NCI-H1930 (cell line): ENCODE measurements around the gene PTPRS.

Source experiments
- DNase-seq, 2 experiments: peaks; one replicate each; lab custom pipeline; 2025; lab: John Stamatoyannopoulos, UW

The PTPRS gene

DNA sequence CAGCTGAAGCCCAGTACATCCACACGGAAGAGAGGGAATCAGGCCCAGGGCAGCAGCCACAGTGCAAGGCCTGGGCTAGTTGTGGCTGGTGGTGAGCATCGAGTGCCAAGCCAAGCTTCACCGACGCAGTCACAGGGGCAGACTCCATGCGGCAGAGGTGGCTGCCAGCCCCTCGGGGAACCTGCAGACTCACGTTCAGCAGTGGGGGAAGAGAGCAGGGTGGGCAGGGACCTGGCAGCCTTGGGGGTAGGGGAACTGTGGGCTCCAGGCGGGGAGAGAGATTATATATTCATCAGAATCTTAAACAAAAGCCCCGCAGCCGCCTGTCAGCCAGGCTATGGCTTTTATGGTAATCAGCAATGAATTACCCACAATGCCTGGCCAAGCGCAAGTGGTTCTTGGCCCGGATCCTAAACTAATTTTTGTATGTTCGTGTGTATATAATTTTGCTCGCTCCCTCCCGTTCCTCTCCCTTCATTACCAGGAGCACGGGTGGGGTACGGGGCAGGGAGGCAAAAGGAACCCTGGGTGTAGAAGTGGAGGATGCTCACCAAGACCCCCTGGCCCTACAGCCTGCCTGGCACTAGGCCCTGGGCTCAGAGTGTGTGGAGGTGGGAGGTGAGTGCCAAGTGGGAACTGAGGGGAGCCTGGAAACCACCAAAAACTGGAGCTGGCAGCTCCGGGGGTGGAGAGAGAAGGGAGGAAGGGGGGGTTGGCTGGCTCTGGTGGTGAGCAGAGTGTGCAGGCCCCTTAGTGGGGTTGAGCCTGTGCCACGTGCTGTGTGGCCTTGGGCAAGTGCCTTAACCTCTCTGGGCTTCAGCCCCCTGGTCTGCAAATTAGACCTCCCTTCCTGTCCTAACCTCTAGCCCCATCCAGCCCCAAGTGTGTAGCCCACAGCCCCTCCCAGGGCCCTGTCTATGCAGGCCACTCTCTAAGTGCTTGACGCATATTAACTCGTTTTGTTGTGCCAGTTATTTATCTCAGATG, 31.9 kb downstream of the PTPRS start:
- no peak for DNase-seq

DNA sequence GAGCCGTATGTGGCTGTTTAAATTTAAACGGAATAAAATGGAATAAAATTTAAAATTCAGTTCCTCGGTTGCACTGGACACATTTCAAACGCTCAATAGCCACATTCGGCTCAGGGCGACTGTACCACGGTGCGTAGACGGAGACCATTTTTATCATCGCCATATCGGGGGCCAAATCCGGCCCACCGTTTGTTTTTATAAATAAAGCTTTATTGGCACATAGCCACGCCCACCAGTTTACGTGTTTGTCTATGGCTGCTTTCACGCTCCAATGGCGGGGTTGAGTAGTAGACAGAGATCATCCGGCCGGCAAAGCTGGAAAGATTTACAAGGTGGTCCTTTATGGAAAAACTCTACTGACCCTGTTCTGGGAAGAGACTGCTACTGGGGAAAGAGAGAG, 33.0 kb downstream of the PTPRS start:
- no peak for DNase-seq

DNA sequence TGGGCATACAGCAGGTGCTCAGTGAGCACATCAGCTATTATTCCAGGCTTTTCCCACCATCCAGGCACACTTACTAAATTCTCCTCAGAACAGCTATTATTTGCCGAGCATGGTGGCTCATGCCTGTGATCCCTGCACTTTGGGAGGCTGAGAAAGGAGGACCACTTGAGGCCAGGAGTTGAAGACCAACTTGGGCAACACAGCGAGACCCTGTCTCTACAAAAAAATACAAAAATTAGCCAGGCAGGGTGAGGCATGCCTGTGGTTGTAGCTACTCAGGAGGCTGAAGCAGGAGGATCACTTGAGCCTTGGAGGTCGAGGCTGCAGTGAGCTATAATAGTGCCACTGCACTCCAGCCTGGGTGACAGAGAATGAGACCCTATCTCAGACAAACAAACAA, 35.4 kb downstream of the PTPRS start:
- no peak for DNase-seq

GRCh38 chr19:5304486-5304885, 36.1 kb downstream of the PTPRS start:
- no peak for DNase-seq

- DNase-seq: no peak
These were observed 37.4 kb downstream of the PTPRS start for GRCh38 chr19:5303208-5303607.

- DNase-seq: no peak
These were observed 38.2 kb downstream of the PTPRS start for GRCh38 chr19:5302396-5302795.

GRCh38 chr19:5299137-5299536, 41.5 kb downstream of the PTPRS start:
- DNase-seq: no peak

DNA sequence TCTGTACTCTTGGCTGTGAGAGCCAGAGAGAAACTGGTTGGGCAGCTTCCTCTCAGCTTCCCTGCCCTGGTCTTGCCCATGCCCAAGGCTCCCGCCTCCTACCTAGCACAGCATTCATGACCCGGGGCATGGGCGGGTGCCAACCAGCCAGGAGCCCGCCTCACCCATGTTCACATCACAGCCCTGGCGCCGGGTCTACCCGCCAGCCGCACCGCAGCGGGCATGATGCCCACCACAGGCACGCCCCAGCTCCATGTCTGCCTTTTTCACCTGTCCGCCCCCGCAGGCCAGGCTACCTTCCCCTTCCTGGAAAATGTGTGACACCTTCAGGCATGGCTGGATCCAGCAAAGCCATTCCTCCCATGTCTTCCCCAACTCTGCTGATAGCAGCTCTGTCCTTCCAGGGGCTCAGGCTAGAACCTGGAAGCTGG, 42.1 kb downstream of the PTPRS start:
- no peak for DNase-seq

DNA sequence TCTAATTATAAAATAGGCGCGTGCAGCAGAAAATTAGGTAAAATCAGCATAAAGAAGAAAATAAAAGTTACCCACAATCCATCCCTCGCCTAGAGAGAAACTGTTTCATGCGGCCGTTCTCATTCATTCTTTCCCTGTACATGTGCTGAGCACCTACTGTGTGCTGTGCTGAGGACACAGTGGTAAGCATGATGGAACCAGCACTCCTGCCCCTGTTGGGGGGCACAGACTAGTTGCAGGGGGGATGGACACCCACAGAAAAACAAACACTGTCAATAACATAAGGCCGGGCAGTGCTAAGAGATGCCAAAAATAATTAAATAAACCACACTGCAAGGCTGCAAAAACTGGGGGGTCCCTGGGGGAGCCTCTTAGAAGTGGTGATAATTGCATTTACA, 43.3 kb downstream of the PTPRS start:
- no peak for DNase-seq

GRCh38 chr19:5296457-5297271, 43.9 kb downstream of the PTPRS start:
- no peak for DNase-seq

DNA sequence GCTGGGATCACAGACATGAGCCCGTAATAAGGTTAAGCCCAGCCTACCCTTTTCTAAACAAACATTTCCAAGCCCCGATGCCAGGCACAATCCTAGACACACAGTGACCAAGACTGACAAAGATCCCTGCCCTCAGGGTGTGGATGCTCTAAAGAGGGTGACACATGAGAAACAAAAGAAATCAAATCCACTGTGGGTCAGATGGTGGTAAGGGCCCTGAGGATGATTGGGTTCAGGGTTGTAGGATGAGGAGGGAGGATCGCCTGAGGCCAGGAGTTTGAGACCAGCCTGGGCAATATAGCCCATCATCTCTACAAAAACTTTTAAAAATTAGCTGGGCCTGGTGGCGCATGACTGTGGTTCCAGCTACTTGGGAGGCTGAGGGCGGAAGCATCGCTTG, 44.6 kb downstream of the PTPRS start:
- no peak for DNase-seq

GRCh38 chr19:5294403-5295160, 46.0 kb downstream of the PTPRS start:
- no peak for DNase-seq

DNA sequence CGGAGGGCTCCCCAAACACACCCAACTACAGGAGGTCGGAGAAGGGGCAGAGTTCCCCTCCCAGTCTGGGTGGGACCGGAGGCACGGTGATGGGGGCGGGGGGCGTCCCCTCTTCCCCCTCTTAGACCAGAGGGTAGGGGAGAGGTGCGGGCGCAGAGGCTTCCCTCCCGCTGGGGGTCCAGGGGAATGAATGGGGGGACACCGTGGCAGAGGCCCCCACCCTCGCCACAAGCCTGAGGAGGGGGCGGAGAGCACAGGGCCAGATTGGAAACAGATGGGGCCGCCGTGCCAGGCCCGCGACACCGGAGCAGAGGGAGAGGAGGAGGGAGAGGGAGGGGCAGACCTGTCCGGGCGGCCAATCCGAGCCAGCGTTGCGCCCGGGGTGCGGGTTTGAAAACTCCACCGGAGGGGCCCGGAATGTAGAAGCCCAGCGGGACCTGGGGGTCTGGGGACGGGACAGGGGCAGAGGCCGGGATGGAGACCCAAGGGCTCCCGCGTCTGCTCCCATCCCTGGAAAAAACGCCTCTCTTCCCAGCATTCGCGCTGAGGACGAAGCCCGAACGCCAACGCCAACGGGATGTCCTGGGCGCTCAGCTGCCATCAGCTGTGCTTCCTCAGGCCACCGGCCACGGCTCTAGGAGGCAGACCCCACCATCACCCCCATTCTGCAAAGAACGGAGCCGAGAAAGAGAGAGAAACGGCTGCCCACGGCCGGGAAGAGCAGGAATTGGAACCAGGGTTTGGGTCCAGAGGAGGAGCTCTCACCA, 46.8 kb downstream of the PTPRS start:
- DNase-seq: no peak

DNA sequence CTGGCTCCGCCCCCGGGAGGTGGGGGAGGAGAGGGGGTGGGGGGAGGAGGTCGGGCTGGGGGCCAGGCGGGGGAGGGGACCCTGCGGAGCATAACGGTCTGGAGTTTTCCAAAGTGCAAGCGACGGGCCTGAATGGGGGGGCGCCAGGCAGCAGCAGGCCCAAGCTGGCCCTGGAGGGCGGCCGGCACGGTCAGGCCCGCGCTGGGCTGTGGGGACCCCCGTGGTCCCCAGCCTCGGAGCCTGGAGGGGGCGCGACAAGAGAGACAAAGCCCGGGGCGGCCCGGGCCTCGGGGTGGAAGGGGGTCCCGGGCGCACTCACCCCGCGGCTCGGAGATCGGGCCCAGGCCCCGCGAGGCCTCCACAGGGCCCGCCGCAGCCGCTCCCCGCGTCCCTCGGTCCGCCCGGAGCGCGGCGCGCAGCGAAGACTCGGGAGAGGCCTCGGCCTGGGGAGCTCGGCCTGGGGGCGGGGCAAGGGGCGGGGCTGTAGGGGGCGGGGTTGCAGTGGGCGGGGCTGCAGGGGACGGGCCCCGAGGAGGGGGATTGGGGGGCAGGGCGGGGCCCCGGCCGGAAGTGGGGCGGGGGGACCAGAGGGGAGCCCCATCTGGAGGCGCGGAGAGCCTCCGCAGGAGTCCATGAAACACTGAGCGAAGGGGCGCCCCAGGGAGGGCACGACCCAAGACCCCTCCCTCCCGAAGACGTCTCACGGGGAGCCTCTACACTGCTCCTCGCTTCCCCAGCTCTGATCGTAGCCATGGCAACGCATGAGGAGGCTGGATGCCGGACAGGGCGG, 47.6 kb downstream of the PTPRS start:
- DNase-seq: peak in 1 of 2 experiments; percentile 35

DNA sequence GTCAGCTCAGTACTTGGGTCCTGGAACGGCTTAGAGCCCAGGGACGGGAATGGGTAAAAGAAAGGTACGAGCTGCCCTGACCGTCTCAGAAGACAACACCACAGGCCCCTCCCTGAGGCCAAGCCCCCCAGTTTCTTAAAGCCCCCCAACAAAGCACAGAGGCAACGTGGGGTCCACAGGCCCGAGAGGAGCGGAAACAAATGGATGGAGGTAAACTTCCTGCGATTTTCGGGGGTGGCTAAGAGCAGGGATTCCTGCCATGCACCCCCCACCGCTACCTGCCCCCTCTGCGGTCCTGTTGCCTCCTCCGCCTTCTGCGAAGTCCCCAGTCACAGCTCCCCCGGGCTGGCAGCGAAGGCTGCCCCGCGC, 48.2 kb downstream of the PTPRS start:
- no peak for DNase-seq

DNA sequence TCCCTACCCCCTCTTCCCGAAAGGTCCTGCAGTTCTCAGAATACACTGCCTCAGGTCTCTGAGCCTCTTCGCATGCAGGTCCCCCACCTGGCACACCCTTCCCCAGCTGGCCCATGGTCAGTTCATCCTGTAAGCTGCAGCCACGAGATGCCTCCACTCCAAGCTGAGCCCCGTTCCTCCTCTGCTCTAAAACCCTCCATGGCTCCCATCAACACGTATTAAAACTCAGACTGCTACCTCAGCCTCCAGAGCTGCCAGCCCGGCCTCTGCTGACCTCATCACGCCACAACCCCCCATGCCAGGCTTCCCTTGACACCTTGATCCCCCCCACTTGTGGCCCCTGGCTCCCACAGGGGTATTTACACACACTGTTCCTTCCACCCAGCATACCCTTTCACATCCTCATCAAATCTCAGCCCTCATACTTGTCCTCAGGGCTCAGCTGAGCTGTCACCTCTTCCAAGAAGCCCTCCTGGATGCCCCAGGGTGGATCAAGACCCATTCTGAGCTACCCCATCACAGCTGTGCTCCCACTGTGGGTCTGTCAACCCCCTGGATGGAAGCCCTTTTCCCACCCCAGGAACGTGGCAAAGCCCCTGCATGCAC, 48.9 kb downstream of the PTPRS start:
- DNase-seq: no peak
